HEK293 (cell line): ENCODE results near the gene MSRB2.

Source experiments
- CTCF ChIA-PET: fragments of 350-600 bp; formaldehyde crosslinking; extraction: SDS; loops from one replicate; lab custom pipeline; 2021; ENCODE audit warnings: antibody characterized with exemption; lab: Yijun Ruan, JAX
- POLR2A ChIA-PET: fragments of 300-600 bp; formaldehyde crosslinking; extraction: SDS; loops from one replicate; lab custom pipeline; 2020; ENCODE audit warnings: antibody characterized with exemption, inconsistent platforms; lab: Yijun Ruan, JAX
- H3K27ac ChIP-seq: fragments of 200-500 bp; sonication (Bioruptor generic); 2 replicates; pipeline ENCODE4 v1.5.1; 2014; ENCODE audit warnings: low read depth, low read length, control low read depth, inconsistent platforms; ENCODE audit errors: extremely low read depth
- H3K36me3 ChIP-seq, 2 experiments: fragments of 200-500 bp in 1 of 2; sonication (Bioruptor generic) in 1 of 2; 1 replicate in 1 of 2; 2 replicates in 1 of 2; pipeline ENCODE4 v1.5.1; 2014 to 2017; ENCODE audit warnings: inconsistent platforms in 2 of 2, low read length in 2 of 2; ENCODE audit not compliant: control insufficient read depth in 2 of 2, insufficient read depth in 1 of 2
- H3K4me1 ChIP-seq: fragments of 200-500 bp; sonication (Bioruptor generic); 2 replicates; pipeline ENCODE4 v1.5.1; 2014; ENCODE audit warnings: mild to moderate bottlenecking, low read length, inconsistent platforms; ENCODE audit not compliant: control insufficient read depth, insufficient read depth
- H3K4me3 ChIP-seq: 2 replicates; pipeline ENCODE4 v1.5.1; 2011; ENCODE audit warnings: low read depth, mild to moderate bottlenecking, control low read depth, low read length, moderate library complexity
- H3K9me3 ChIP-seq: fragments of 200-500 bp; sonication (Bioruptor generic); 2 replicates; pipeline ENCODE4 v1.5.1; 2014; ENCODE audit warnings: low read depth, low read length, inconsistent platforms; ENCODE audit not compliant: control insufficient read depth, insufficient read depth
- GFI1B ChIP-seq: fragments of 450-650 bp; formaldehyde crosslinking; IDR thresholded peaks from 2 replicates; pipeline ENCODE4 v1.5.1; 2016; ENCODE audit warnings: missing biosample characterization, missing genetic modification characterization
- GLI2 ChIP-seq: fragments of 450-650 bp; formaldehyde crosslinking; IDR thresholded peaks from 2 replicates; pipeline ENCODE4; 2017; ENCODE audit warnings: missing biosample characterization, missing genetic modification characterization, low read depth, borderline replicate concordance
- KLF9 ChIP-seq: fragments of 450-650 bp; formaldehyde crosslinking; IDR thresholded peaks from 2 replicates; pipeline ENCODE4 v1.5.1; 2016; ENCODE audit warnings: missing biosample characterization, missing genetic modification characterization, low read depth
- TRIM28 ChIP-seq: IDR thresholded peaks from 2 replicates; pipeline ENCODE4 v1.6.1; 2011; ENCODE audit warnings: low read length, control low read depth, borderline replicate concordance
- ZBTB21 ChIP-seq: fragments of 450-650 bp; formaldehyde crosslinking; IDR thresholded peaks from 2 replicates; pipeline ENCODE4 v1.5.1; 2017; ENCODE audit warnings: missing biosample characterization, missing genetic modification characterization
- ZBTB26 ChIP-seq: fragments of 450-650 bp; formaldehyde crosslinking; optimal IDR thresholded peaks from 2 replicates; pipeline ENCODE3; 2016; ENCODE audit warnings: missing biosample characterization, mild to moderate bottlenecking, missing genetic modification characterization
- ZBTB44 ChIP-seq: fragments of 450-650 bp; IDR thresholded peaks from 2 replicates; pipeline ENCODE4 v1.5.1; 2018; ENCODE audit warnings: missing biosample characterization, mild to moderate bottlenecking, missing genetic modification characterization
- ZBTB7A ChIP-seq: fragments of 450-650 bp; formaldehyde crosslinking; IDR thresholded peaks from 2 replicates; pipeline ENCODE4 v1.5.1; 2016; ENCODE audit warnings: low read depth, missing biosample characterization, missing genetic modification characterization
- ZNF16 ChIP-seq: fragments of 450-650 bp; formaldehyde crosslinking; IDR thresholded peaks from 2 replicates; pipeline ENCODE4 v1.5.1; 2016; ENCODE audit warnings: low read depth, missing biosample characterization, missing genetic modification characterization
- ZNF350 ChIP-seq: fragments of 450-650 bp; formaldehyde crosslinking; IDR thresholded peaks from 2 replicates; pipeline ENCODE4 v1.5.0; 2017; ENCODE audit warnings: missing biosample characterization, mild to moderate bottlenecking, missing genetic modification characterization
- ZNF423 ChIP-seq: fragments of 450-650 bp; formaldehyde crosslinking; IDR thresholded peaks from 2 replicates; pipeline ENCODE4 v1.5.1; 2016; ENCODE audit warnings: missing biosample characterization, missing genetic modification characterization
- ZNF510 ChIP-seq: fragments of 450-650 bp; formaldehyde crosslinking; IDR thresholded peaks from 2 replicates; pipeline ENCODE4 v1.5.1; 2018; ENCODE audit warnings: mild to moderate bottlenecking, missing genetic modification characterization, missing biosample characterization; ENCODE audit not compliant: insufficient replicate concordance
- ZNF747 ChIP-seq: fragments of 450-650 bp; formaldehyde crosslinking; IDR thresholded peaks from 2 replicates; pipeline ENCODE4 v1.5.1; 2016; ENCODE audit warnings: missing biosample characterization, missing genetic modification characterization
- ZNF76 ChIP-seq: fragments of 450-650 bp; formaldehyde crosslinking; IDR thresholded peaks from 2 replicates; pipeline ENCODE4; 2016; ENCODE audit warnings: low read depth, missing biosample characterization, missing genetic modification characterization, borderline replicate concordance
- ZNF776 ChIP-seq: fragments of 450-650 bp; formaldehyde crosslinking; IDR thresholded peaks from 2 replicates; pipeline ENCODE4 v1.5.0; 2017; ENCODE audit warnings: missing biosample characterization, missing genetic modification characterization, borderline replicate concordance
- ZSCAN16 ChIP-seq: fragments of 450-650 bp; formaldehyde crosslinking; IDR thresholded peaks from 2 replicates; pipeline ENCODE4 v1.5.1; 2016; ENCODE audit warnings: missing biosample characterization, missing genetic modification characterization
- TF ChIP-seq, protein P1 (sequence below): fragments of 450-650 bp; formaldehyde crosslinking; IDR thresholded peaks from 2 replicates; pipeline ENCODE4 v1.5.1; 2016; ENCODE audit warnings: missing biosample characterization, missing genetic modification characterization
- TF ChIP-seq, protein P2 (sequence below): fragments of 450-650 bp; formaldehyde crosslinking; IDR thresholded peaks from 2 replicates; pipeline ENCODE4 v1.5.1; 2016; ENCODE audit warnings: missing biosample characterization, missing genetic modification characterization
- TF ChIP-seq, protein P3 (sequence below): fragments of 450-650 bp; formaldehyde crosslinking; IDR thresholded peaks from 2 replicates; pipeline ENCODE4 v1.5.1; 2016; ENCODE audit warnings: missing biosample characterization, missing genetic modification characterization, borderline replicate concordance

MSRB2 gene

GRCh38 chr10:23111517-23112286 is 16.3 kb downstream of the MSRB2 start:
- POLR2A ChIA-PET: no interaction called here
- Histone ChIP-seq H3K27ac (no peak overlapping the region), H3K36me3 (peaks cover 3 to 39% of the 10 kb centered on the region in 2 experiments), H3K9me3 (no peaks in the 10 kb centered on the region), H3K4me1 (no peaks in the 10 kb centered on the region), H3K4me3 (no peak overlapping the region)
- TF ChIP-seq ZBTB7A (tag by site-specific recombination): no peak
- TF ChIP-seq ZSCAN16: no peak
- TF ChIP-seq GFI1B (tag by site-specific recombination): no peak
- no peak for TF ChIP-seq ZNF776 (tag by site-specific recombination)
- TF ChIP-seq ZBTB44 (tag by site-specific recombination): no peak
- no peak for TF ChIP-seq TRIM28
- no peak for TF ChIP-seq ZNF16 (tag by site-specific recombination)
- TF ChIP-seq ZNF510 (tag by site-specific recombination): no peak
- TF ChIP-seq ZBTB21 (tag by site-specific recombination): no peak
- TF ChIP-seq ZNF747: no peak
- CTCF ChIA-PET: no interaction called here

GRCh38 chr10:23114228-23114850 is 19.0 kb downstream of the MSRB2 start:
- Histone ChIP-seq H3K9me3 (no peaks in the 10 kb centered on the region), H3K27ac (no peak overlapping the region), H3K4me3 (no peak overlapping the region), H3K4me1 (no peaks in the 10 kb centered on the region), H3K36me3 (peaks cover 3 to 41% of the 10 kb centered on the region in 2 experiments)
- CTCF ChIA-PET: no interaction called here
- POLR2A ChIA-PET: no interaction called here
- TF ChIP-seq GLI2 (no peak), ZNF76 (tag by site-specific recombination) (no peak), ZBTB26 (tag by site-specific recombination) (no peak), ZNF350 (tag by site-specific recombination) (no peak), ZNF423 (no peak), KLF9 (tag by site-specific recombination) (no peak)
- TF ChIP-seq, protein P1, sequence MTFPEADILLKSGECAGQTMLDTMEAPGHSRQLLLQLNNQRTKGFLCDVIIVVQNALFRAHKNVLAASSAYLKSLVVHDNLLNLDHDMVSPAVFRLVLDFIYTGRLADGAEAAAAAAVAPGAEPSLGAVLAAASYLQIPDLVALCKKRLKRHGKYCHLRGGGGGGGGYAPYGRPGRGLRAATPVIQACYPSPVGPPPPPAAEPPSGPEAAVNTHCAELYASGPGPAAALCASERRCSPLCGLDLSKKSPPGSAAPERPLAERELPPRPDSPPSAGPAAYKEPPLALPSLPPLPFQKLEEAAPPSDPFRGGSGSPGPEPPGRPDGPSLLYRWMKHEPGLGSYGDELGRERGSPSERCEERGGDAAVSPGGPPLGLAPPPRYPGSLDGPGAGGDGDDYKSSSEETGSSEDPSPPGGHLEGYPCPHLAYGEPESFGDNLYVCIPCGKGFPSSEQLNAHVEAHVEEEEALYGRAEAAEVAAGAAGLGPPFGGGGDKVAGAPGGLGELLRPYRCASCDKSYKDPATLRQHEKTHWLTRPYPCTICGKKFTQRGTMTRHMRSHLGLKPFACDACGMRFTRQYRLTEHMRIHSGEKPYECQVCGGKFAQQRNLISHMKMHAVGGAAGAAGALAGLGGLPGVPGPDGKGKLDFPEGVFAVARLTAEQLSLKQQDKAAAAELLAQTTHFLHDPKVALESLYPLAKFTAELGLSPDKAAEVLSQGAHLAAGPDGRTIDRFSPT: no peak
- TF ChIP-seq, protein P2, sequence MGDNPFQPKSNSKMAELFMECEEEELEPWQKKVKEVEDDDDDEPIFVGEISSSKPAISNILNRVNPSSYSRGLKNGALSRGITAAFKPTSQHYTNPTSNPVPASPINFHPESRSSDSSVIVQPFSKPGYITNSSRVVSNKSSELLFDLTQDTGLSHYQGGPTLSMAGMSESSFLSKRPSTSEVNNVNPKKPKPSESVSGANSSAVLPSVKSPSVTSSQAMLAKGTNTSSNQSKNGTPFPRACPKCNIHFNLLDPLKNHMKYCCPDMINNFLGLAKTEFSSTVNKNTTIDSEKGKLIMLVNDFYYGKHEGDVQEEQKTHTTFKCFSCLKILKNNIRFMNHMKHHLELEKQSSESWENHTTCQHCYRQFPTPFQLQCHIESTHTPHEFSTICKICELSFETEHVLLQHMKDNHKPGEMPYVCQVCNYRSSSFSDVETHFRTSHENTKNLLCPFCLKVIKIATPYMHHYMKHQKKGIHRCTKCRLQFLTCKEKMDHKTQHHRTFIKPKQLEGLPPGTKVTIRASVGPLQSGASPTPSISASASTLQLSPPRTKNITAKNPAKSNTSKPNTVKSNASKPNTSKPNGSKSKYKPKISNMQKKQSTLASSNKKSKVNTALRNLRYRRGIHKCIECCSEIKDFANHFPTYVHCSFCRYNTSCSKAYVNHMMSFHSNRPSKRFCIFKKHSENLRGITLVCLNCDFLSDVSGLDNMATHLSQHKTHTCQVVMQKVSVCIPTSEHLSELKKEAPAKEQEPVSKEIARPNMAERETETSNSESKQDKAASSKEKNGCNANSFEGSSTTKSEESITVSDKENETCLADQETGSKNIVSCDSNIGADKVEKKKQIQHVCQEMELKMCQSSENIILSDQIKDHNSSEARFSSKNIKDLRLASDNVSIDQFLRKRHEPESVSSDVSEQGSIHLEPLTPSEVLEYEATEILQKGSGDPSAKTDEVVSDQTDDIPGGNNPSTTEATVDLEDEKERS (tag by site-specific recombination): no peak
- TF ChIP-seq, protein P3, sequence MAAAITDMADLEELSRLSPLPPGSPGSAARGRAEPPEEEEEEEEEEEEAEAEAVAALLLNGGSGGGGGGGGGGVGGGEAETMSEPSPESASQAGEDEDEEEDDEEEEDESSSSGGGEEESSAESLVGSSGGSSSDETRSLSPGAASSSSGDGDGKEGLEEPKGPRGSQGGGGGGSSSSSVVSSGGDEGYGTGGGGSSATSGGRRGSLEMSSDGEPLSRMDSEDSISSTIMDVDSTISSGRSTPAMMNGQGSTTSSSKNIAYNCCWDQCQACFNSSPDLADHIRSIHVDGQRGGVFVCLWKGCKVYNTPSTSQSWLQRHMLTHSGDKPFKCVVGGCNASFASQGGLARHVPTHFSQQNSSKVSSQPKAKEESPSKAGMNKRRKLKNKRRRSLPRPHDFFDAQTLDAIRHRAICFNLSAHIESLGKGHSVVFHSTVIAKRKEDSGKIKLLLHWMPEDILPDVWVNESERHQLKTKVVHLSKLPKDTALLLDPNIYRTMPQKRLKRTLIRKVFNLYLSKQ (tag by site-specific recombination): no peak
